ENCODE data around the gene KCNQ1OT1. TPM values are rescaled to one million over a fixed set of nuclear protein-coding genes. Genes with fewer than 3 reads are reported as not detected.

KCNQ1OT1 gene
- total and polyA plus RNA-seq, 10 donors: 0.02 to 3.1 (median 1.7) TPM

GRCh38 chr11:2730272-2731129 lies 30.7 kb upstream of the KCNQ1OT1 start:
- TF ChIP-seq POLR2AphosphoS5 (IDR thresholded peaks at IDR 0.05) (no peak), POLR2A (IDR thresholded peaks at IDR 0.05) (no peak), CTCF (IDR thresholded peaks at IDR 0.05 in 8 of 11, conservative IDR thresholded peaks at IDR 0.05 in 3 of 11) (no peak)
- WGBS, 5 donors: 79 to 91% (median 86%) methylated on average over 12 to 16 of the region's 16 CpGs
- no peak for DNase-seq
- H3K27ac ChIP-seq: no peak overlapping the region
- H3K4me3 ChIP-seq: no peak overlapping the region
- no peaks in the 10 kb centered on the region for H3K36me3 ChIP-seq
- H3K27me3 ChIP-seq (replicated peaks in 1 of 7): no peaks in the 10 kb centered on the region
- intact Hi-C loops (cut with DNase I; ENCODE audit: low total_unique reads): no loop called here
- no peaks in the 10 kb centered on the region for H3K9me3 ChIP-seq
- H3K4me1 ChIP-seq: no peaks in the 10 kb centered on the region

- intact Hi-C loops (cut with DNase I; ENCODE audit: low total_unique reads): no loop called here
- Histone ChIP-seq H3K4me1 (no peaks in the 10 kb centered on the region), H3K4me3 (no peak overlapping the region), H3K36me3 (no peaks in the 10 kb centered on the region), H3K27me3 (replicated peaks in 1 of 7) (no peaks in the 10 kb centered on the region), H3K27ac (no peak overlapping the region), H3K9me3 (no peaks in the 10 kb centered on the region)
- no peak for DNase-seq
- TF ChIP-seq POLR2A (IDR thresholded peaks at IDR 0.05) (no peak), CTCF (IDR thresholded peaks at IDR 0.05 in 8 of 11, conservative IDR thresholded peaks at IDR 0.05 in 3 of 11) (no peak), POLR2AphosphoS5 (IDR thresholded peaks at IDR 0.05) (no peak)
- WGBS, 5 donors: 90 to 95% (median 94%) methylated on average over 9 of the region's 9 CpGs
These were observed 30.0 kb upstream of the KCNQ1OT1 start for GRCh38 chr11:2729841-2730240.

GRCh38 chr11:2728663-2729332 lies 29.0 kb upstream of the KCNQ1OT1 start:
- no peak overlapping the region for H3K27ac ChIP-seq
- no peaks in the 10 kb centered on the region for H3K9me3 ChIP-seq
- TF ChIP-seq POLR2AphosphoS5 (IDR thresholded peaks at IDR 0.05): no peak
- no peak for TF ChIP-seq POLR2A (IDR thresholded peaks at IDR 0.05)
- no peak for TF ChIP-seq CTCF (IDR thresholded peaks at IDR 0.05 in 8 of 11, conservative IDR thresholded peaks at IDR 0.05 in 3 of 11)
- no peaks in the 10 kb centered on the region for H3K36me3 ChIP-seq
- no peaks in the 10 kb centered on the region for H3K4me1 ChIP-seq
- no peaks in the 10 kb centered on the region for H3K27me3 ChIP-seq (replicated peaks in 1 of 7)
- intact Hi-C loops (cut with DNase I; ENCODE audit: low total_unique reads): no loop called here
- H3K4me3 ChIP-seq: no peak overlapping the region
- DNase-seq: no peak
- WGBS, 5 donors: 85 to 92% (median 90%) methylated on average over 16 to 18 of the region's 18 CpGs

- no peak overlapping the region for H3K27ac ChIP-seq
- TF ChIP-seq POLR2AphosphoS5 (IDR thresholded peaks at IDR 0.05) (no peak), POLR2A (IDR thresholded peaks at IDR 0.05) (no peak), CTCF (IDR thresholded peaks at IDR 0.05 in 8 of 11, conservative IDR thresholded peaks at IDR 0.05 in 3 of 11) (no peak)
- H3K36me3 ChIP-seq: no peaks in the 10 kb centered on the region
- WGBS, 5 donors: 68 to 86% (median 81%) methylated on average over 13 to 17 of the region's 17 CpGs
- no peaks in the 10 kb centered on the region for H3K9me3 ChIP-seq
- no peaks in the 10 kb centered on the region for H3K27me3 ChIP-seq (replicated peaks in 1 of 7)
- no peaks in the 10 kb centered on the region for H3K4me1 ChIP-seq
- DNase-seq: no peak
- intact Hi-C loops (cut with DNase I; ENCODE audit: low total_unique reads): no loop called here
- H3K4me3 ChIP-seq: no peak overlapping the region
These were observed 28.4 kb upstream of the KCNQ1OT1 start for GRCh38 chr11:2728128-2728662.
